Adrenal gland (tissue), 12 donors: ENCODE measurements around the gene TEF. TPM values are rescaled to one million over a fixed set of nuclear protein-coding genes. Genes with fewer than 3 reads are reported as not detected.
A peak's percentile ranks its signal among the peaks of the same experiment; 100 is the strongest.
"Not testable (repeated sequence)": the region's sequence is repeated elsewhere in the genome, so short reads cannot be mapped to it uniquely, and the experiment has no call there.

ENCODE experiments used
- DNase-seq, 7 donors: peaks; one replicate each; pipeline ENCODE4 v3.0.0-alpha.2; 2019 to 2020
- H3K27ac ChIP-seq, 5 donors: fragments of 200-600 bp; sonication (generic) in 4 of 5; 1 replicate in 3 of 5; 2 replicates in 2 of 5; pipeline versions ENCODE4 v1.5.1 to v1.8.0; 2016 to 2020; ENCODE audit warnings: mild to moderate bottlenecking in 1 of 5
- H3K27me3 ChIP-seq: fragments of 200-600 bp; 2 replicates; pipeline ENCODE4 v1.8.0; 2021
- H3K36me3 ChIP-seq, 2 donors: fragments of 200-600 bp; replicated peaks in 1 of 2; 1 replicate in 1 of 2; 2 replicates in 1 of 2; pipeline versions ENCODE4 v1.5.1 to v1.8.0; 2018 to 2022
- H3K4me1 ChIP-seq, 2 donors: fragments of 200-600 bp; replicated peaks in 1 of 2; 1 replicate in 1 of 2; 2 replicates in 1 of 2; pipeline versions ENCODE4 v1.5.1 to v1.8.0; 2018 to 2021
- H3K4me3 ChIP-seq, 4 donors: fragments of 200-600 bp; sonication (generic) in 3 of 4; one replicate each; pipeline ENCODE4 v1.5.1; 2016 to 2018
- H3K9me3 ChIP-seq, 3 donors: fragments of 200-600 bp; sonication (generic) in 1 of 3; replicated peaks in 1 of 3; 1 replicate in 2 of 3; 2 replicates in 1 of 3; pipeline versions ENCODE4 v1.5.1 to v1.8.0; 2016 to 2021
- CTCF ChIP-seq, 6 experiments: fragments of 450-650 bp in 4 of 6; fragments of 200-600 bp in 2 of 6; sonication (generic) in 1 of 6; IDR thresholded peaks; 1 replicate in 5 of 6; 2 replicates in 1 of 6; pipeline versions ENCODE4 v1.5.1 to v1.8.0; 2016 to 2021; ENCODE audit warnings: antibody characterized with exemption in 6 of 6, mild to moderate bottlenecking in 2 of 6, moderate library complexity in 1 of 6
- POLR2A ChIP-seq, 2 donors: fragments of 450-650 bp; IDR thresholded peaks; one replicate each; pipeline ENCODE4 v1.6.1; 2017; ENCODE audit warnings: antibody characterized with exemption in 2 of 2, mild to moderate bottlenecking in 2 of 2, moderate library complexity in 1 of 2
- WGBS, 4 donors: extraction: QIAGEN DNeasy Blood & Tissue Kit in 2 of 4; methylation state at CpG; one replicate each; pipeline versions ENCODE4 v1.1.5 to v1.1.7; 2013 to 2017; 5-methylcytosine and 5-hydroxymethylcytosine counted together
- intact Hi-C, 2 donors: fragments of 100-400 bp; cut with DNase I; formaldehyde crosslinking; loops; one replicate each; pipeline versions ENCODE4 v1.14.1 to v1.15.0; 2022 to 2023
- polyA plus RNA-seq, 3 donors: library from polyadenylated mRNA; stranded (reverse); fragments of 200-250 nt in 2 of 3; fragments of 350-450 nt in 1 of 3; fragmentation: Illumina TruSeq in 1 of 3; extraction: RNeasy Lipid Tissue Mini Kit (QIAGEN cat#74804) in 1 of 3; gene quantifications; one replicate each; pipeline ENCODE4 v1.2.3, GENCODE V29; 2013 to 2014
- total RNA-seq, 9 donors: library from RNA; depleted of rRNA in 4 of 9; stranded (reverse); fragments of >200 nt in 4 of 9; fragments of 120-200 nt in 1 of 9; fragmentation: NEBNext Ultra II Directional in 1 of 9; extraction: Animal tissue kit (Norgen Biotek cat#: 25700) in 1 of 9; gene quantifications; one replicate each; pipeline versions ENCODE4 v1.1.0 to v1.2.4, GENCODE V29; 2013 to 2023
- donor health status: healthy with polysubstance abuse.
- donor health status: Bipolar disorder and iron deficiency.
- donor health status: DM: yes; HTN: yes; CAD: no.
- donor health status: DM: no; HTN: no; CAD: no.
- donor health status: DM: no; HTN: no; CAD: no.
- donor health status: DM: yes; HTN: yes; CAD: no.

The TEF gene
- total and polyA plus RNA-seq, 12 donors: 7.2 to 33.9 (median 20.3) TPM

DNA sequence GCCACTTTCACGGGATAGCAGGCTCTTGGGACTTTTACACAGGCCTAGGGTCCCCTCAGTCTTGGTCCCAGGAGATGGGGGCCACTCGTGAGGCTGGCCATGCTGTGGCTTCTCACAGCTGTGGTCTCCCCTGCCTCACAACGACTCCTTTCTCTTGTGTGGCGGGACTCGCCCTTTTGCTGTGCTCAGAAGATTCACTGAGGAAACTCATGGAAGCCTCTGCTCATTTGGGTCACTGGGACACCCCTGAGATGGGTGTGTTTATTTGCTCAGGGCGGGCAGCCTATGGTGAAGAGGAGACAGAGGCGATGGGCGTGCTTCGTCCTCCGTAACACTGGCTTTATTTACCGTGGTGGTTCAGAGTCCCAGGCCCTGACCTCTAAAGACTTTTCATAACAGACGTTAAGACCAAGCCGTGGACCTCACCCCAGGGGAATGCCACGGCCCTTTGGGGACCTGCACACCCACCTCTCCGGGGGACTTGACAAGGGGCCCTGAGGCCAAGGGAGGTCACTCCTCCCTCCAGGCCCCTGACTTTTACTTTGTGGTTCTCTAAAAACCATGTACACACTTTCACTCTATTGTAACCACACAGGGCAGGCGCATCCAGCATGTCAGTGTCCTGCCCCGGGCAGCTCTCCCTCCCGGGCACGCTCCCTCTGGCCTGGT lies 15.5 kb downstream of the TEF start:
- DNase-seq: no peak
- H3K27ac ChIP-seq: no peak overlapping the region
- H3K27me3 ChIP-seq: no peaks in the 10 kb centered on the region
- intact Hi-C loops: no loop called here
- H3K4me3 ChIP-seq: no peak overlapping the region
- TF ChIP-seq POLR2A (IDR thresholded peaks at IDR 0.05) (no peak), CTCF (IDR thresholded peaks at IDR 0.05) (no peak)
- H3K36me3 ChIP-seq: peaks cover 0 to 45% of the 10 kb centered on the region in 2 donors
- peaks cover 21 to 34% of the 10 kb centered on the region in 2 donors for H3K4me1 ChIP-seq
- H3K9me3 ChIP-seq: no peaks in the 10 kb centered on the region
- WGBS, 4 donors: 81 to 88% (median 84%) methylated on average over 15 to 19 of the region's 19 CpGs

GRCh38 chr22:41398921-41399320 lies 17.2 kb downstream of the TEF start:
- Histone ChIP-seq H3K4me3 (no peak overlapping the region), H3K36me3 (peaks cover 0 to 45% of the 10 kb centered on the region in 2 donors), H3K9me3 (no peaks in the 10 kb centered on the region), H3K4me1 (peaks cover 20 to 32% of the 10 kb centered on the region in 2 donors), H3K27me3 (no peaks in the 10 kb centered on the region), H3K27ac (peak overlapping the region in 1 of 5 donors; percentile 29)
- 89 to 91% (median 91%) methylated on average over 8 of the region's 8 CpGs for WGBS, 4 donors
- no peak for DNase-seq
- intact Hi-C loops: no loop called here
- TF ChIP-seq POLR2A (IDR thresholded peaks at IDR 0.05) (no peak), CTCF (IDR thresholded peaks at IDR 0.05) (no peak)

GRCh38 chr22:41401781-41402648 lies 20.3 kb downstream of the TEF start:
- Histone ChIP-seq H3K4me1 (peaks cover 8 to 19% of the 10 kb centered on the region in 2 donors), H3K27ac (peak overlapping the region; percentile 39 to 90 (median 60)), H3K4me3 (no peak overlapping the region), H3K36me3 (peaks cover 0 to 23% of the 10 kb centered on the region in 2 donors), H3K9me3 (no peaks in the 10 kb centered on the region), H3K27me3 (no peaks in the 10 kb centered on the region)
- TF ChIP-seq CTCF (IDR thresholded peaks at IDR 0.05) (no peak), POLR2A (IDR thresholded peaks at IDR 0.05) (no peak)
- intact Hi-C loops: loop anchor here in 1 of 2 donors (5.0 kb wide), 1 partner anchor 115 kb away; no protein-coding TSS in a partner anchor
- WGBS, 4 donors: 18 to 28% (median 24%) methylated on average over 15 to 16 of the region's 16 CpGs
- peak; percentile 89 to 95 (median 91) for DNase-seq

- peak overlapping the region in 1 of 5 donors; percentile 90 for H3K27ac ChIP-seq
- H3K27me3 ChIP-seq, H3K9me3 ChIP-seq, DNase-seq, H3K4me3 ChIP-seq: not testable (repeated sequence)
- peaks cover 0 to 15% of the 10 kb centered on the region in 2 donors for H3K36me3 ChIP-seq
- H3K4me1 ChIP-seq: peaks cover 8 to 19% of the 10 kb centered on the region in 2 donors
- intact Hi-C loops: loop anchor here in 1 of 2 donors (5.0 kb wide), 1 partner anchor 114 kb away; no protein-coding TSS in a partner anchor
- 86 to 92% (median 92%) methylated on average over 14 of the region's 14 CpGs for WGBS, 4 donors
Measured at GRCh38 chr22:41402851-41403250, 21.1 kb downstream of the TEF start.
